GM23338 (cell line): ENCODE results near the gene MYOM3. TPM values are rescaled to one million over a fixed set of nuclear protein-coding genes. Genes with fewer than 3 reads are reported as not detected.

Experiments
- ATAC-seq: fragments of 200-7000 bp; cut with Tn5 transposase; 3 replicates; pipeline ENCODE4 v1.9.1; 2020
- DNase-seq: peaks from one replicate; pipeline ENCODE4 v3.0.0-alpha.2; 2015; ENCODE audit warnings: low spot score
- H2AFZ ChIP-seq: fragments of 200-600 bp; sonication (generic); 2 replicates; pipeline ENCODE4 v1.8.0; 2016; ENCODE audit warnings: antibody characterized with exemption, mild to moderate bottlenecking, moderate library complexity
- H3F3A ChIP-seq: fragments of 200-600 bp; sonication (generic); replicated peaks from 2 replicates; pipeline ENCODE4 v1.8.0; 2017; ENCODE audit warnings: antibody characterized with exemption, mixed run types, low read depth
- H3K27ac ChIP-seq: fragments of 200-600 bp; sonication (generic); 2 replicates; pipeline ENCODE4 v1.6.1; 2016; ENCODE audit warnings: low read depth
- H3K27me3 ChIP-seq: fragments of 200-600 bp; sonication (generic); 2 replicates; pipeline ENCODE4 v1.8.0; 2016; ENCODE audit warnings: mild to moderate bottlenecking, mixed run types, moderate library complexity; ENCODE audit not compliant: insufficient read depth
- H3K36me3 ChIP-seq: fragments of 200-600 bp; sonication (generic); 2 replicates; pipeline ENCODE4 v1.8.0; 2016; ENCODE audit warnings: mild to moderate bottlenecking; ENCODE audit not compliant: insufficient read depth
- H3K4me1 ChIP-seq: fragments of 200-600 bp; sonication (generic); 2 replicates; pipeline ENCODE4 v1.8.0; 2016; ENCODE audit warnings: mild to moderate bottlenecking, moderate library complexity; ENCODE audit not compliant: insufficient read depth
- H3K4me2 ChIP-seq: fragments of 200-600 bp; sonication (generic); 2 replicates; pipeline ENCODE4 v1.7.1; 2017; ENCODE audit warnings: mixed run types
- H3K4me3 ChIP-seq: fragments of 200-600 bp; sonication (generic); 2 replicates; pipeline ENCODE4 v1.6.1; 2016; ENCODE audit warnings: mixed run types
- H3K79me2 ChIP-seq: fragments of 200-600 bp; sonication (generic); replicated peaks from 2 replicates; pipeline ENCODE4 v1.8.0; 2017; ENCODE audit warnings: mild to moderate bottlenecking; ENCODE audit not compliant: insufficient read depth
- H3K9me2 ChIP-seq: fragments of 200-600 bp; sonication (generic); 2 replicates; pipeline ENCODE4 v1.8.0; 2017; ENCODE audit not compliant: insufficient read depth
- H4K20me1 ChIP-seq: fragments of 200-600 bp; sonication (generic); replicated peaks from 2 replicates; pipeline ENCODE4 v1.8.0; 2017; ENCODE audit warnings: mild to moderate bottlenecking; ENCODE audit not compliant: insufficient read depth
- H3K27ac Mint-ChIP-seq: 2 replicates; pipeline ENCODE4 v1.8.0; 2020; ENCODE audit warnings: inconsistent platforms, mild to moderate bottlenecking, moderate library complexity, mixed read lengths
- H3K27me3 Mint-ChIP-seq: 3 replicates; pipeline ENCODE4 v1.8.0; 2022; ENCODE audit warnings: low read depth, mild to moderate bottlenecking, moderate library complexity, mixed read lengths, inconsistent platforms; ENCODE audit not compliant: insufficient read depth, poor library complexity
- H3K36me3 Mint-ChIP-seq: 3 replicates; pipeline ENCODE4 v1.8.0; 2021; ENCODE audit warnings: low read depth, mild to moderate bottlenecking, inconsistent platforms, moderate library complexity, mixed read lengths
- H3K4me1 Mint-ChIP-seq: 3 replicates; pipeline ENCODE4 v1.8.0; 2020; ENCODE audit warnings: mild to moderate bottlenecking, inconsistent platforms, mixed read lengths
- H3K4me3 Mint-ChIP-seq: 3 replicates; pipeline ENCODE4 v1.8.0; 2021; ENCODE audit warnings: moderate library complexity, mild to moderate bottlenecking, inconsistent platforms, mixed read lengths
- H3K9me3 Mint-ChIP-seq: 3 replicates; pipeline ENCODE4 v1.8.0; 2020; ENCODE audit warnings: moderate library complexity, mild to moderate bottlenecking, inconsistent platforms, mixed read lengths
- CTCF ChIP-seq, 2 experiments: fragments of 200-600 bp in 1 of 2; sonication (generic) in 1 of 2; conservative IDR thresholded peaks; 2 replicates each; pipeline versions ENCODE4 v1.5.1 to v1.6.1; 2016 to 2017; ENCODE audit warnings: antibody characterized with exemption in 2 of 2, low read depth in 2 of 2, mild to moderate bottlenecking in 2 of 2, moderate library complexity in 1 of 2
- ETS1 ChIP-seq: IDR thresholded peaks from 2 replicates; pipeline ENCODE4 v1.6.1; 2016; ENCODE audit warnings: antibody characterized with exemption
- EZH2phosphoT487 ChIP-seq: fragments of 200-600 bp; sonication (generic); IDR thresholded peaks from one replicate; pipeline ENCODE4 v1.8.1; 2018; ENCODE audit warnings: antibody characterized with exemption; ENCODE audit not compliant: unreplicated experiment
- NANOG ChIP-seq: IDR thresholded peaks from 2 replicates; pipeline ENCODE4 v1.6.1; 2016; ENCODE audit warnings: antibody characterized with exemption, borderline replicate concordance
- STAT1 ChIP-seq: IDR thresholded peaks from one replicate; pipeline ENCODE4 v1.6.1; 2016; ENCODE audit warnings: antibody characterized with exemption; ENCODE audit not compliant: unreplicated experiment
- ZNF331 ChIP-seq: fragments of 250-450 bp; sonication (Bioruptor Pico); IDR thresholded peaks from 2 replicates; pipeline ENCODE4 v1.5.0; 2020; ENCODE audit warnings: low read depth, mild to moderate bottlenecking, moderate library complexity
- ZNF462 ChIP-seq: fragments of 250-450 bp; sonication (Bioruptor Pico); IDR thresholded peaks from 2 replicates; pipeline ENCODE4 v1.5.0; 2020; ENCODE audit warnings: mild to moderate bottlenecking, moderate library complexity
- polyA plus RNA-seq: library from polyadenylated mRNA; unstranded; fragments of >200 nt; fragmentation: Nextera tagmentation; extraction: Ambion mirVana; gene quantifications from 2 replicates; pipeline ENCODE4 v1.2.1, GENCODE V29; 2016
- total RNA-seq: library from RNA; depleted of rRNA; stranded (reverse); fragments of >200 nt; shearing (Covaris generic); gene quantifications from 2 replicates; pipeline ENCODE4 v1.2.3, GENCODE V29; 2014

The MYOM3 gene
- total and polyA plus RNA-seq, 2 experiments from 2014 or later: not detected

GRCh38 chr1:24043345-24044032 is 68.4 kb downstream of the MYOM3 start:
- H3K36me3 Mint-ChIP-seq: no peaks in the 10 kb centered on the region
- no peaks in the 10 kb centered on the region for H3K27me3 ChIP-seq
- no peak for TF ChIP-seq ZNF331 (CRISPR knock-in tag)
- TF ChIP-seq CTCF (conservative IDR thresholded peaks at IDR 0.05; ENCODE audit: low read depth in 2 of 2): no peak
- no peak for TF ChIP-seq ETS1
- no peak for TF ChIP-seq ZNF462
- TF ChIP-seq NANOG: no peak
- TF ChIP-seq STAT1: no peak
- no peak for TF ChIP-seq EZH2phosphoT487
- no peak overlapping the region for H3K27ac ChIP-seq
- no peaks in the 10 kb centered on the region for H3K9me2 ChIP-seq
- H3K4me1 ChIP-seq: no peaks in the 10 kb centered on the region
- H3K4me2 ChIP-seq: no peak overlapping the region
- H3K4me3 Mint-ChIP-seq: no peak overlapping the region
- peak overlapping the region; percentile 43; the same call in 1 of the 2 replicates for H2AFZ ChIP-seq
- no peak overlapping the region for H3K4me3 ChIP-seq
- no peaks in the 10 kb centered on the region for H3K36me3 ChIP-seq
- H3K4me1 Mint-ChIP-seq: no peaks in the 10 kb centered on the region
- H4K20me1 ChIP-seq: no peaks in the 10 kb centered on the region
- no peaks in the 10 kb centered on the region for H3K9me3 Mint-ChIP-seq
- DNase-seq: no peak
- H3K79me2 ChIP-seq: no peaks in the 10 kb centered on the region
- H3K27me3 Mint-ChIP-seq: peaks cover 2% of the 10 kb centered on the region
- ATAC-seq: no peak
- H3K27ac Mint-ChIP-seq: no peak overlapping the region
- H3F3A ChIP-seq: no peaks in the 10 kb centered on the region
